Smooth muscle cell (in vitro differentiated cells): ENCODE data around the gene COG7. TPM values are rescaled to one million over a fixed set of nuclear protein-coding genes. Genes with fewer than 3 reads are reported as not detected.
A peak's percentile ranks its signal among the peaks of the same experiment; 100 is the strongest.

Experiments used
- DNase-seq: peaks from one replicate; lab custom pipeline; 2025; ENCODE audit not compliant: unreplicated experiment; lab: John Stamatoyannopoulos, UW
- H2AFZ ChIP-seq: fragments of 200-600 bp; sonication (generic); 2 replicates; pipeline ENCODE4 v1.6.0; 2016; ENCODE audit warnings: antibody characterized with exemption, low read depth, mild to moderate bottlenecking
- H3F3A ChIP-seq: fragments of 200-600 bp; sonication (generic); 2 replicates; pipeline ENCODE4 v1.6.0; 2017; ENCODE audit warnings: antibody characterized with exemption, low read depth
- H3K27ac ChIP-seq: fragments of 200-600 bp; sonication (generic); 2 replicates; pipeline ENCODE4 v1.5.1; 2016; ENCODE audit warnings: low read depth, mild to moderate bottlenecking
- H3K27me3 ChIP-seq: fragments of 200-600 bp; sonication (generic); 2 replicates; pipeline ENCODE4 v1.6.1; 2016; ENCODE audit warnings: low read depth, mild to moderate bottlenecking
- H3K36me3 ChIP-seq: fragments of 200-600 bp; sonication (generic); 2 replicates; pipeline ENCODE4 v1.5.1; 2016; ENCODE audit warnings: low read depth
- H3K4me1 ChIP-seq: fragments of 200-600 bp; sonication (generic); 2 replicates; pipeline ENCODE4 v1.5.1; 2016; ENCODE audit warnings: low read depth
- H3K4me2 ChIP-seq: fragments of 200-600 bp; sonication (generic); 2 replicates; pipeline ENCODE4 v1.6.0; 2016; ENCODE audit warnings: mild to moderate bottlenecking
- H3K4me3 ChIP-seq: fragments of 200-600 bp; sonication (generic); 2 replicates; pipeline ENCODE4 v1.5.1; 2016; ENCODE audit warnings: mild to moderate bottlenecking
- H3K79me2 ChIP-seq: fragments of 200-600 bp; sonication (generic); 2 replicates; pipeline ENCODE4 v1.6.0; 2016; ENCODE audit warnings: low read depth, mild to moderate bottlenecking
- H3K9ac ChIP-seq: fragments of 200-600 bp; sonication (generic); 2 replicates; pipeline ENCODE4 v1.6.0; 2016; ENCODE audit warnings: low read depth
- H3K9me3 ChIP-seq: fragments of 200-600 bp; sonication (generic); replicated peaks from 2 replicates; pipeline ENCODE4 v1.5.1; 2016; ENCODE audit warnings: low read depth
- H4K20me1 ChIP-seq: fragments of 200-600 bp; sonication (generic); 2 replicates; pipeline ENCODE4 v1.6.0; 2016; ENCODE audit warnings: low read depth
- WGBS: methylation state at CpG from one replicate; pipeline ENCODE4 v1.1.7; 2016; ENCODE audit warnings: low lambda C conversion rate; 5-methylcytosine and 5-hydroxymethylcytosine counted together
- polyA plus RNA-seq: library from polyadenylated mRNA; unstranded; fragments of >200 nt; fragmentation: Nextera tagmentation; extraction: Ambion mirVana; gene quantifications from 2 replicates; pipeline ENCODE4 v1.2.1, GENCODE V29; 2016
- total RNA-seq: library from RNA; depleted of rRNA; stranded (reverse); fragments of >200 nt; gene quantifications from 2 replicates; pipeline ENCODE4 v1.2.3, GENCODE V29; 2014
- TF ChIP-seq, protein P1 (sequence below): fragments of 200-600 bp; sonication (generic); IDR thresholded peaks from 2 replicates; pipeline ENCODE4 v1.5.1; 2017; ENCODE audit warnings: borderline replicate concordance, mild to moderate bottlenecking, antibody characterized with exemption; ENCODE audit not compliant: insufficient read depth, poor library complexity, severe bottlenecking

The COG7 gene
- total and polyA plus RNA-seq, 2 experiments from 2014 or later = 17.2 to 17.6 TPM

DNA sequence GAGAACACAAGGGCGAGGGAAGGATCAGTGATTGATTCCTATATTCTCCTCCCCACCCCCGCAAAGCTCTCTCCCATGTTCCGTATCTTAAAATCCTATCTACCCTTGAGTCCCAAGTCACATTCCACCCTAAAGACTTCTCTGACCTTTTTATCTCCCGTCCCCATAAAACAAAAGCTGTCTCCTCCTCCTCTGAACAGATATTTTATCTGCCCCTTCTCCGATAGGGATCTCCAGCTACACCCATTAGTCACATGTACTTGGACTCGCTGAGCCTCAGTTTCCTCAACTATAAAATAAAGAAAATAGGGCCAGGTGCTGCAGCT lies 44.5 kb upstream of the COG7 start:
- 63% methylated on average over 6 of the region's 6 CpGs for WGBS
- peak overlapping the region; percentile 3 for H3K27ac ChIP-seq

DNA sequence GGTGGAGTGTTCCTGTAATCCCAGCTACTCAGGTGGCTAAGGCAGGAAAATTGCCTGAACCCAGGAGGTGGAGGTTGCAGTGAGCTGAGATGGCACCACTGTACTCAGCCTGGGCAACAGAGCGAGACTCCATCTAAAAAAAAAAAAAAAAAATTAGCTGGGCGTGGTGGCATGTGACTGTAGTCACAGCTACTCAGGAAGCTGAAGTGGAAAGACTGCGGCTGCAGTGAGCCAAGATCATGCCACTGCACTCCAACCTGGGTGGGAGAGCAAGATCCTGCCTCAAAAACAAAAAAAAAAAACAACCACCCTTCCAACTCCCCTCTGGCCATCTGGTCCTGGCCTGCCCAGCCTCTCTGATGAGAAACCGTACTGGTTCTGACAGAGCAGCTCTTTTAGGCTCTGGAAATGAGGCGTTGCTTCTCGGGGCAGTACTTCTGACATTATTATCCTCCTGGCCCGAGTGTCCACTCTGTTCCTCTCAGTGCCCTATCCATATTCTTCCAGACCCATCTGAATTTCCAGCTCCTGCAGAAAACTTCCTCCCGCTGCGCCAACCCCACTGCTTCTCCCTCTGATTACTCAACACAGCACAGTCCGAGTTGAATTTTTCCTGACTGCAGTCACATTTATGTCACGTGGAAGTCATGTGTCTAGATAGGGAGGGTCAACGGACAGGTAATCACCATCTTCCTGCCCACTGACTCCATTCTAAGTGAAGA lies 44.0 kb upstream of the COG7 start:
- peaks cover 69% of the 10 kb centered on the region for H4K20me1 ChIP-seq
- no peaks in the 10 kb centered on the region for H3F3A ChIP-seq
- H3K27me3 ChIP-seq = no peaks in the 10 kb centered on the region
- no peak overlapping the region for H3K9ac ChIP-seq
- no peaks in the 10 kb centered on the region for H3K36me3 ChIP-seq
- whole genome bisulfite sequencing = 61% methylated on average over 12 of the region's 12 CpGs
- H3K4me1 ChIP-seq = no peaks in the 10 kb centered on the region
- peaks cover 40% of the 10 kb centered on the region for H3K79me2 ChIP-seq
- H3K4me3 ChIP-seq = no peak overlapping the region
- no peak overlapping the region for H3K4me2 ChIP-seq
- DNase-seq = no peak
- no peak overlapping the region for H2AFZ ChIP-seq
- TF ChIP-seq, protein P1, sequence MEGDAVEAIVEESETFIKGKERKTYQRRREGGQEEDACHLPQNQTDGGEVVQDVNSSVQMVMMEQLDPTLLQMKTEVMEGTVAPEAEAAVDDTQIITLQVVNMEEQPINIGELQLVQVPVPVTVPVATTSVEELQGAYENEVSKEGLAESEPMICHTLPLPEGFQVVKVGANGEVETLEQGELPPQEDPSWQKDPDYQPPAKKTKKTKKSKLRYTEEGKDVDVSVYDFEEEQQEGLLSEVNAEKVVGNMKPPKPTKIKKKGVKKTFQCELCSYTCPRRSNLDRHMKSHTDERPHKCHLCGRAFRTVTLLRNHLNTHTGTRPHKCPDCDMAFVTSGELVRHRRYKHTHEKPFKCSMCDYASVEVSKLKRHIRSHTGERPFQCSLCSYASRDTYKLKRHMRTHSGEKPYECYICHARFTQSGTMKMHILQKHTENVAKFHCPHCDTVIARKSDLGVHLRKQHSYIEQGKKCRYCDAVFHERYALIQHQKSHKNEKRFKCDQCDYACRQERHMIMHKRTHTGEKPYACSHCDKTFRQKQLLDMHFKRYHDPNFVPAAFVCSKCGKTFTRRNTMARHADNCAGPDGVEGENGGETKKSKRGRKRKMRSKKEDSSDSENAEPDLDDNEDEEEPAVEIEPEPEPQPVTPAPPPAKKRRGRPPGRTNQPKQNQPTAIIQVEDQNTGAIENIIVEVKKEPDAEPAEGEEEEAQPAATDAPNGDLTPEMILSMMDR = no peak
- H3K27ac ChIP-seq = peak overlapping the region; percentile 3
- H3K9me3 ChIP-seq = no peaks in the 10 kb centered on the region

More for the DNA sequence above, 44.5 kb upstream of the COG7 start:
- peaks cover 46% of the 10 kb centered on the region for H3K79me2 ChIP-seq
- TF ChIP-seq, protein P1 = no peak
- no peak overlapping the region for H3K4me2 ChIP-seq
- no peaks in the 10 kb centered on the region for H3K27me3 ChIP-seq
- no peak for DNase-seq
- H3K9me3 ChIP-seq = no peaks in the 10 kb centered on the region
- no peaks in the 10 kb centered on the region for H3K36me3 ChIP-seq
- no peaks in the 10 kb centered on the region for H3K4me1 ChIP-seq
- no peak overlapping the region for H3K9ac ChIP-seq
- no peak overlapping the region for H3K4me3 ChIP-seq
- H2AFZ ChIP-seq = no peak overlapping the region
- H4K20me1 ChIP-seq = peaks cover 74% of the 10 kb centered on the region
- H3F3A ChIP-seq = no peaks in the 10 kb centered on the region

DNA sequence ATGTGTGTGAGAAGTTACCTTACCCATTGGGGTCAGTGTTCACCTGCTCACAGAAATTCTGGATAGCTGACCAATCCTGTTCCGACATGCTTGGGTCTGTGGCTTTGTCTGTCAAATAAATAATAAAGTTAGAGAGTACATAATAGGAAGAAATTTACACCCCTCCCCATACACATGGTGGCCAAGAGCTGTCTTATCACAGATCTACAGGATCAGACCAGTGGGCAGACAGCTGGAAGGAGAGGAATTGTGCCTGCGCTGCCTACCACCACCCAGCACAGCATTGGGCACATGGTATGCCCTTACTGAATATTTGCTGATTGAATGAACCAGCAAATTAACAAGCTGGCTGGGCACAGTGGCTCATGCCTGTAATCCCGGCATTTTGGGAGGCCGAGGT lies 42.7 kb upstream of the COG7 start:
- H4K20me1 ChIP-seq = peaks cover 56% of the 10 kb centered on the region
- H3K27ac ChIP-seq = no peak overlapping the region
- H3K79me2 ChIP-seq = peaks cover 27% of the 10 kb centered on the region
- H2AFZ ChIP-seq = no peak overlapping the region
- TF ChIP-seq, protein P1 = no peak
- H3K4me2 ChIP-seq = no peak overlapping the region
- H3K4me1 ChIP-seq = no peaks in the 10 kb centered on the region
- WGBS = 97% methylated on average over 4 of the region's 4 CpGs
- H3K27me3 ChIP-seq = no peaks in the 10 kb centered on the region
- no peak overlapping the region for H3K4me3 ChIP-seq
- no peaks in the 10 kb centered on the region for H3F3A ChIP-seq
- peaks cover 4% of the 10 kb centered on the region for H3K36me3 ChIP-seq
- DNase-seq = no peak
- H3K9ac ChIP-seq = no peak overlapping the region
- no peaks in the 10 kb centered on the region for H3K9me3 ChIP-seq

DNA sequence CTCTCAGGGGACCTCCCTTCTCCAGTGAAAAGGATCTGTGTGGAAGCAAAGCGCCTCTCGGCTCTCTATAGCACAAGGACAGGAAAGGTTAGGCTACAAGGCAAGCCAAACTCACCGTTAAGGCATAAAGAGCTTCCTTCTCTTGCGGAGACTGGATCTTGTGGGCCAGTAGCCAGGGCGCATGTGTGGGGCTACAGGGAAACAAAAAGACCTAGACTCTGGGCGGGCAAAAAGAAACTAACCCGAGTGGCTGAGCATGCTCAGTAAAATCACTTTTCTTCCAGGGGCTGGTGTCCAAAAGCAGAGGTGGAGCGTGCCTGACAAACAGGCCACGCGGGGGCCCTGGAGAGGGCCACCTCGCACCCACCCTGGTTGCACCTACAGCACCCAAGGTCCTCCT lies 41.2 kb upstream of the COG7 start:
- peaks cover 17% of the 10 kb centered on the region for H3K79me2 ChIP-seq
- peaks cover 41% of the 10 kb centered on the region for H4K20me1 ChIP-seq
- 95% methylated on average over 10 of the region's 11 CpGs for WGBS
- H3K27me3 ChIP-seq = no peaks in the 10 kb centered on the region
- no peaks in the 10 kb centered on the region for H3K4me1 ChIP-seq
- TF ChIP-seq, protein P1 = no peak
- H3K9me3 ChIP-seq = no peaks in the 10 kb centered on the region
- H3F3A ChIP-seq = no peaks in the 10 kb centered on the region
- peaks cover 7% of the 10 kb centered on the region for H3K36me3 ChIP-seq
- H3K9ac ChIP-seq = no peak overlapping the region
- H3K27ac ChIP-seq = no peak overlapping the region
- no peak overlapping the region for H3K4me2 ChIP-seq
- H3K4me3 ChIP-seq = no peak overlapping the region
- H2AFZ ChIP-seq = no peak overlapping the region
- no peak for DNase-seq
